Hematopoietic multipotent progenitor cell treated with erythropoietin and hydrocortisone succinate and interleukin-3 and kit ligand, for 15 days (in vitro differentiated cells): ENCODE data around the gene GLCE.

Experiments
- DNase-seq: peaks from one replicate; pipeline ENCODE4 v3.0.0-alpha.2; 2015; ENCODE audit warnings: low spot score

Gene GLCE

GRCh38 chr15:69320977-69321554, 160.6 kb downstream of the GLCE start:
- DNase-seq, result no peak
